NCI-H524 treated with DMSO at 0.1 percent for 48 hours (cell line): ENCODE measurements around the gene GNAL.
"Not testable (repeated sequence)": the region's sequence is repeated elsewhere in the genome, so short reads cannot be mapped to it uniquely, and the experiment has no call there.

ENCODE experiments used
- DNase-seq: peaks from one replicate; lab custom pipeline; 2025; lab: John Stamatoyannopoulos, UW

Gene GNAL

DNA sequence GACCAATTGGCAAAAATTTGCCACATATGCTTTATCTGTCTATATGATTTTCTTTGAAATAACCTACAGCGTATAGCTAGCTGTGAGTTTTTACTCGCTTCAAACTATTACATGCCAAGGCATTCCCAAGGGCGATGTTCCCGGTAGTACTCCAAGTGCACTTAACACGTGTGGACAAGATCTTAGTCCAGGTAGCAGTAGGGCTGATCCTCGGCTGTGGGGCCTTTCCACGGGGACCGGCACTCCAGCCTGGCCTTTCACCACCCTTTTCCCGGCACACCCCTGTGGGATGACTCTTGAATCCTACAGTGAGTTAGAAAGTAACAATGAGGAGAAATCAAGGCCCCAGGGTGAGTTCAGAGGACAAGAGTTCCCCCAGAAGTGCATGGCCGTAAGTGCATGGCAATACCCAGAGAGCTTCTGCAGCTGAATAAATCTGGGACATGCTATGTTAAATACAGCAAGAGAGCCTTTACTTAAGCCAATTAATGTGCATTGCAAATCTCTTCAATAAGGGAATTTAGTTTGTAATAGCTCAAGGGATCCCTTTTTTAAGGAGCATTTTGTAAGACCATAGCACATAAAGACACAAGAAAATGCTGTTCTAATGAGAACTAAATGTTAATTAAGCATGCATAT lies 188.6 kb downstream of the GNAL start:
- DNase-seq: no peak

DNA sequence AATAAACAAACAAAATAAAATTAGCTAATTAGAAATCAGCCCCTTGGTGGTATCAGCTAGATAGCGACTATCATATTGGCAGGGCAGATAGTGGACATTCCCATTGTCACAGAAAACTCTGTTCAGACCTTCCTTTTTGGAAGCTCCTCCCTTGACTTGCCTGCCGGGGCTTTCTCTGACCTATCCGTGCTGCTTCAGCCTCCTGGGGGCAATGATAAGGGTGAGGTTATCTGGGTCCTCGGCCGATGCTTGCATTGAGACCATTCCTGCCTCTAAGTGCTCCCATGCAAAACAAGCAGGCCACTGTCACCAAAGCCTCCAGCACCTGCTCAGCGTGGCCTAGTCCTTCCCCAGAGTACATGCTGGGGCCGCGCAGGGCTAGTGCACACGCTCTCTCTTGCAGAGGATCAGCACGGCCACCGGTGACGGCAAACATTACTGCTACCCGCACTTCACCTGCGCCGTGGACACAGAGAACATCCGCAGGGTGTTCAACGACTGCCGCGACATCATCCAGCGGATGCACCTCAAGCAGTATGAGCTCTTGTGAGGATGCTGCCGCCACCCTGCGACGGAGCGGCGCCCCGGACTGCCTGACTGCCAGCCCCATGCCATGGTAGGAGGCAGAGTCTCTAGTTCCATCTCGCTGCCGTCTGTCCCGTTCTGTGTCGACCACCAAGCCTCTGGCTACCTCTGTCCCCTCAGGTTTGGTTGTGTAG lies 191.7 kb downstream of the GNAL start:
- DNase-seq: no peak

DNA sequence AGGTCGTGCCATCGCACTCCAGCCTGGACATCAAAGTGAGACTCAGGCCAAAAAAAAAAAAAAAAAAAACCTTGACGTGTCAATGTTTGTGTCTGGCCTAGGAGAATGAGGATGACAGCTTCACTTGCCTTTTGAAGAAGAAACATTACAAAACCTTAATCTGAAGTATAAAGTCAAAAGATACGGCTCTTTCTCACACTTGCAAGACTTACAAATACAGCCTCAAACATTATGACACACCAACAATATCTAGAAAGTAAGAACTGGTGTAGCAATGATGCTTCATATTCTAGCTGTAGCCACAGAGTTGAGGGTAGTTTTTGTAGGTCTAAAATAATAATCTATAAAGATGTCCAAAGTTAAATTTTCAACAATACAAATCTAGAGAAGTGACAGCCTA lies 193.6 kb downstream of the GNAL start:
- no peak for DNase-seq

DNA sequence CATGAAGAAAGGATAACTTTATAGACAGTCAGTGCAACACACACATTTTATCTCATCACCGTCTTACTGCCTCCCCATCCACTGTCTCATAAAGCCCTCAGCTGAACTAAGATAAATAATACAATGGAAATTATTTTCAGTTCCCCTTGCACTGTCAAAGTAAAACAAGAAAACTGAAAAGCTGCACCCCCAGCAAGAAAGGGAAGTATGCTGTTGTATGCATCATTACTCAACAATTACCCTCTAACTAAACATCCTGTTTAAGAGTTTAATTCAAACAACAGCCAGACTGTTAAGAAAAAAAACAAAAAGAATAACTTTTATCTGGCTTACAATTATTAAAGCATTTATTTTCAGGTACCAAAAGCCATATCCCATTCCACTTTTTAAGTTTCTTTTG lies 194.1 kb downstream of the GNAL start:
- no peak for DNase-seq

DNA sequence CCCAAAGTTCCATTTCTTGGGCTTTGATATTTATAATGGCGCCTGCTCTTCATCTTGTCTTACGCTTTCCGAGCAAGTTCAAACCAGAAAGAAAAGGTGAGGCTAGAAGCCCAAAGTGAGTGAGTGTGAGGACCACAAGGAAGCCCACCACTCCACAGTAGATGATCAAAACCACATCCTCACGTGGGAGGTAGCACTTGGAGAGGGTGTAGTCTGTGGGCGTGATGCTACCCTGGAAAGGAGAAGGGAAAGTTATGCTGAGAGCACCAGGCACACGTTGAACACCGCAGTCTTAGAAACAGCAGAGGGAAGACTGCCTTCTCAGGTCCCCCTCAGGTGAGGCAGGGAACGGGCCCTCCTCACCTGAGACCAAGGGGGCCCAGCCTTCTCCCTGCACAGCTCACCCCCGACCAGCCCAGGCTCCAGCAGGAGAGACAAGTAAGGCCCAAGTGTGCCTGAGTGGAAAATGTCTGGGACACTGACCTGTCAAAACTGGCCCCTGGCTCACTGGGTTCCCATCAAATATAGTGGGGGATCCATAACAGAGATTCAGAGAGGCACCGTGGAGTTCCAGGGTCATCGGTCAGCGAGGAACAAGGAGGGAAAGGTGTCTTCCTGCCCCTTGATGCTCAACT lies 195.4 kb downstream of the GNAL start:
- DNase-seq: no peak

DNA sequence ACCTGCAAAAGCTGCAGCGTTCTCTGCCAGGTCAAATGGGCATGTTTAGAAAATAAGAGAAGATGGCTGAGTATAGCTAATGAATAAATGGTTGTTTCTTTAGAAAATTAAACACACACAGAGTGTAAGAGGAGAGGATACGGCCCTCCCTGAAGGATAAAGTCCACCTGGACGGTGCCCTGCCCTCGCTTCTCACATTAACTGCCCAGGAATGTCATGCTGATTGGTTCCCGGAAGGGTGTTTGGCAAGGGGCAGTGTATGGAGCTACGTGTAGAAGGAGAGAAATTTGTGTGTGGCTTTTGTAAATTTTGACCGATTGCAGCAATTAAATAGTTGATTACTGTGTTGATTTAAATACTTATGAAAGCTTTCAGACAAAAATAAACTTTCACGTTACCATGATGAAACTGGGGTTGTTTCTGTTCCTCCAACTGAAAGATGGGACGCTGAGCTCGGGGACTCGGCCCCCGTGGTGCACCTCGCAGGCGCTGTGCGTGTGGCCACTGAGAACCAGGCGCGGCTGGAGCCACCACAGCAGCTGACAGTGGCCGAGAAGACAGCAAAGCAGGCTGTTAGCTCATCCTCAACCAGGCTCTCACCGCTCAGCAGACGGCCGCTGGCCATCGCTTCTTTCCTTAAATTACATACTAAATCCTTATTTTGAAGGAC lies 196.3 kb downstream of the GNAL start:
- no peak for DNase-seq

DNA sequence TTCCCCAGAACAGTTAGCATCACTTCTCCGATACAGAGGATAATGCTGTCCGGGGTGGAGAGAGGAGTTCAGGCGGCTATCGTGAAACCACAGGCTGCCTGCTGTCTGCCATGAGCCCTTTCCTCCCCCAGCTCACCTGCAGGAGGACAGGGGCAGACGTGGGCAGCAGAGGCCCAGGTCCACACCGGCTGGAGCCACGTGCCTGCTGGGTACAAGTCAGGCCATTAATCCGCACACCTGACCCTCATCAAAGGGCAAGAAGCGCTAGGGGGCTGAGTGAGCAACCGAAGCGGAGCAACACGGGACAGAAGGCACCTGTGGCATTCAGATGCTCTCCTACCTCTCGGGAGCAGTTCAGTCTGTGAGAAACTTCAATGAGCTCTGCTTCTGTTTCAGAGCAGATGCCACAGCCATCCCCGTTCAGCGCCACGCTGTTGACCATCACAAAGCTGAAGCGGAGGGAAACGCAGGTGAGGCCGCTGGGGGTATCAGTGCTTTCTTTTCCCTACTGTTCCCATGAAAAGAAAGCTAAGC lies 197.6 kb downstream of the GNAL start:
- DNase-seq: no peak

DNA sequence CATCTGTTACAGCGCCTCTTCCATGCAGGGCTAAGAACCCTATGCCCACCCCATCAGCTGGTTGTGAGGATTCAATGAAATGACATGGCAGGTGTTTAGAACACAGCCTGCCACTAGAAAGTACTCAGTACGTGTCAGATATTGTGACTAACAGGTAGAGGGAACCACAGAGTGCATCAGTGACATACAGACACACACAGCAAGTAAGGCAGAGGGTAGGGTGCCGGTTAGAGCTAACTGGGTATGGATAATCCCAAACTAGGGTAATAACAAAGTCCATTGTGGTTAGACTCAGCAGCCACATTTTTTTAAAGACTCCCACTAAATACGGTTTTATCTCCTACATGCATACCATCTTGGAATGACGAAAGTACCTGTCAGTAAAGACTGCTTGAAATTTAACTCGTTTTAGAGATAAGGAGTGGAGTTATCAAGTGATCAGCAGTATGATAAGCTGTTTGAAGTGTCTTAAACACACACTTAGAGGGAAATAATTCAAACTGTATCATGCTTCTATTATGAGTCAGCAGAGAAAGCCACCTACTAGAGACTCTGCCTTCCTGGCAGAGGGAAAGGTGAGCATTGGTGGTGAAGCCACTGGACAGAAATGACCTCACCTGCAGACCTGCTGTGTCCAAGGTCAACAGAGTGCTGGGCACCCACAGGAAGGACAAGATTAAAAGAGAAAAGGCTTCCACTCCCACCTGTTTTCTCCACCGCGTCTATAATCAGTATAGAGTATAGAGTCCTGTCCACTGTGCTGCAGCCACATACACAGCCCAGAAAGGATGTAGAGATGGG lies 198.5 kb downstream of the GNAL start:
- DNase-seq: no peak

DNA sequence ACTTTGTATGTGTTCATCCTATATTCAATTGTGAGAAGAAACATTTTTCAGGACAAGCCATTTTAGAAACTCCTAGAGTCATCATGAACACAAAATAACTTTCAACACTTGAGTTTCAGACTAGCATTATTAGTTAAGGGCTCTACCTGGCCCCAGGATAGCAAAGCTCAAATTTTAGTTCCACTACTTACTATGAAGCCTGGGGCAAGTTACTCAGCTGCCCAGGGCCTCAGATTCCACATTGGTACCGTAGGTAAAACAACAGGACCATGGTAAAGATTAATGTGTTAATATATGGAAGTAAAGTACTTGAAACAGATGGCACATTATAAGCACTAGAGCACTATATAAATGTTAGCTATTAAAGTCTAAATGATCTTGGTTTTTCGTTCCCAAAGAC lies 199.7 kb downstream of the GNAL start:
- DNase-seq: no peak

DNA sequence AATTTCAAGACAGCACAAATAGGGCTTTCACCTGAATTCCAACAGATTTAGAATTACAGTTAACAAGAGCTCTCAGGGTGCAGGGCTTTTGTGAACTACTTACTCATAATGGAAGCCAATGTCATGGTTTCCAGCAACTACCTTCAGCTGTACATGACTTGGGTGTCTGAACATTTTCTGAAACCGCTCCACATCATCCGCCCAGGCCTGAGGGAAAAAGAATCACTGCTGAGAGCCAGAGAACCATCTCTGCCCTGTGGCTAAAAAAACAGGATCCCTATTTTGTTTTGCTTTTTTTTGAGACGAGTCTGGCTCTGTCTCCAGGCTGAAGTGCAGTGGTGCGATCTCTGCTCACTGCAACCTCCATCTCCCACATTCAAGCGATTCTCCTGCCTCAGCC lies 200.2 kb downstream of the GNAL start:
- no peak for DNase-seq

DNA sequence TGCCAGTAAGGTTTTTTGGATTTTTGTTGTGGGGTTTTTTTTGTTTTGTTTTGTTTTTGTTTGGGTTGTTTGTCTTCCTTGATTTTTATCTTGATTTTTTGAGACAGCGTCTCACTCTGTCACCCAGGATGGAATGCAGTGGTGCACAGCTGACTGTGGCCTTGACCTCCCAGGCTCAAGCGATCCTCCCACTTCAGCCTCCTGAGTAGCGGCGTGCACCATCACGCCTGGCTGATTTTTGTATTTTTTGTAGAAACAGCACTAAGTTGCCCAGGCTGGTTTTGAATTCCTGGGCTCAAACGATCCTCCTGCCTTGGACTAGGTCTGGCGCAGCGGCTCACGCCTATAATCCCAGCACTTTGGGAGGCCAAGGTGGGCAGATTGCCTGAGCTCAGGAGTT lies 202.7 kb downstream of the GNAL start:
- no peak for DNase-seq

DNA sequence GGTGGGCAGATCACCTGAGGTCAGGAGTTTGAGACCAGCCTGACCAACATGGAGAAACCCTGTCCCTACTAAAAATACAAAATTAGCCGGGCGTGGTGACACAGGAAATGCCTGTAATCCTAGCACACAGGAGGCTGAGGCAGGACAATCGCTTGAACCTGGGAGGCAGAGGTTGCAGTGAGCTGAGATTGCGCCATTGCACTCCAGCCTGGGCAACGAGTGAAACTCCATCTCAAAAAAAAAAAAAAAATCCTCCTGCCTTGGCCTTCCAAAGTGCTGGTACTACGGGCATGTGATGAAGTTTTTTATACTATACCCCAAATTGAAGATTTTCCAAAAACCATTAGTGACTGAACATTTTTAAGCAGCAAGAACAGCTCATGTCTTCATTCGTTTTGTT lies 203.4 kb downstream of the GNAL start:
- DNase-seq: not testable (repeated sequence)

DNA sequence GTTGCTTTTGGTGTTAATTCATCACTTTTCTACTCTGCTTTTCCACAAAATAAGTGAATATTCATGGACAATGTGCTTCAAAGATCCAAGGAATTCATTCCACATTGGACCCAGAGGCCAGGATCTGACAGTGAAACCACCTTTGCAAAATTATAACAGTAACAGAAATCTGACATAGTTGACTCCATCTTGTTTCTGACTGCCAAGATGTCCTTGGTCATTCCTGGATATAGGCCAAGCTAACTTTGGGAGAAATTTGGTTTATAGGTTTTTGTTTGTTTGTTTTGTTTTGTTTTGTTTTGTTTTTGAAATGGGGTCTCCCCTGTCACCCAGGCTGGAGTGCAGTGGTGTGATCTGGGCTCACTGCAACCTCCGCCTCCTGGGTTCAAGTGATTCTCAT lies 208.7 kb downstream of the GNAL start:
- DNase-seq: no peak

DNA sequence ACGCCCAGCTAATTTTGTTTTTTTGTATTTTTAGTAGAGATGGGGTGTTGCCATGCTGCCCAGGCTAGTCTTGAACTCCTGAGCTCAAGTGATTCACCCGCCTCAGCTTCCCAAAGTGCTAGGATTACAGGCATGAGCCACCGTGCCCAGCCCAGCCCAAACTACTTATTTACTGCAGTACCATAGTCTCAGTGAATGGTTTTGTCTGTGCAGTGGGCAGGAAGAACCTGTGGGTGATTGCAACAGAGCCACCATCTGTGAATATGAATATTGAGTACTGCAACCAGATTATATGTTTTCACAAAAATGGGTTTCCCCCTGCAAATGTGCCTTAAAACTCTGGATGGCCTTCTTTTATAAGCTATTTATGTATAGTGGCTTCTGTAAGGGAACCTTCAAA lies 210.0 kb downstream of the GNAL start:
- no peak for DNase-seq

DNA sequence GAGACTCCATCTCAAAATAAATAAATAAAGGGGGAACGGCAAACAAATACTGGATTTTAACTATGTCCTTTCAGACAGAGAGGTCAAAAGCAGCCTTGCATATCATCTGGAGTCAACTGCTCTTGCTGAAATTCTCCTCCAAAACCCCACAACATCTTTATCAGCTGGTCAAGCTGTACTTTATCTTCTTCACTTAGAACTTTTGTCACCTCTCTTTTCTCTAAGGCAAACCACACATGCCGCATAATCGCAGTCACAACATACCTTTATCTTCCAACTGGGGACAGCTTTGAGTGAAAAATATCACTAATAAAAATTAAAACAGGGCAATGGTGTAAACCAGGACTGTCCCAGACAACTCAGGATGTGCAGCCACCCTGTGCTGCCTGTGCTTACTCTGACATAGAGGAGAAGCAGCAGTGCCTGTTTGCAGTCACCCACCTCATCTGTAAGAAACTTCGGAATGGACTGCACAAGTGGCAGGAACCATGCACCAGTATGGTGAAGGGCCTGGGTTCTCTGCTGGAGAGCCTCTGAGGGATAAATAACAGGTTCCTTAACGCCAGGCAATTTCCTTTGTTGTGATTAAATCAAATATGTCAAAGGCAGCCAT lies 212.9 kb downstream of the GNAL start:
- DNase-seq: no peak

DNA sequence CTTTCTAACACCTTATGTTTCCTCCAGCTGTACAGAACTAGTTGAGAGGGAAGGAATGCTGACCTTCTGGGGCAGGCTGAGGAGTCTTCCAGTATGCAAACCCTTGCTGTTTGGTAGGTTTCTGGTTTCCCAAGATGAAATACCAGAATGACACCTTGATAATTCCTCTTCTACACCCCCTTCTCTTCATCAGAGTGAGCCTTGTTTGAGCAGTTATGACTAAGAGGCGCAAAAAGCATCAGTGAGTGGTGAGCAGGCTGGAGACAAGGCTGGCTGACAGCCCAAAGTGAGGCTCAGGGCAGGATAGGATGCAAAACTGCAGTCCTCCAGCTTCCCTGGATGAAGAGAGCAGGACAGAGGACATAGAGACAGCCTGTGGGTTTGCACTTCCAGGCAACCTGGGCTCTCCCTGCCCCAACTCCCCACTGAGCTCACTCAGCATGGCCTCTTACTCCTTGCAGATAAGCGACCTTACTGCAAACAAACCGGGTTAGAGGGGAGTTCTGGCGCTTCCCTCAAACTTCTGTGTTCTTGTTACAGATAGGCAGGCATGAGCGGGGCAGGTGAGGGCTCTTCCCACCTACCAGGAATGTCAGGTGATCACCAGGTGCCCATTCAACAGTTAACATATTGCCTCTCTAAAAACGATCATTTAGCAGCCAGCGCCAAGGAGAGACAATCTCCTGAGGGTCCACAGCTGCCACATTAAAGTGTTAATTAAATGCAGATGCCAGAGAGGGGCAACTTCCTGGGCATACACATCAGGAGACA lies 213.6 kb downstream of the GNAL start:
- no peak for DNase-seq

DNA sequence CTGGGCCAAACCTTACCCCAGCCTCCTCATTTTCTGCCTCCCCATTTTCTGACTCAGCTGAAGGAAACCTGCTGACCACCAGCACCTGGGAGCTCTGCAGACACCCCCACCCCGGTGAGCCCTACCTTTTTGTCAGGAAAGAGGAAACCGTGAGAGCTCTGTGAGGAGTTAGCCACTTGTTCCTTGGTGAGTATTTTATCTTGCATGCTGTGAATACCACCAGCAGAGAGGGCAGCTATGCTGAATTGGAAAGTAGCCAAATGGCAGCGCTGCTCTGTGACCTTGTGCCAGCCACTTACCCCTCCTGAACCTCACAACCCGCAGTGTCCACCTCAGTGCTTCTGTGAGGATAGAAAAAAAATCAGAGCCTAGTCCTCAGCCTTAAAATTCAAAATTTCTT lies 216.5 kb downstream of the GNAL start:
- DNase-seq: no peak

DNA sequence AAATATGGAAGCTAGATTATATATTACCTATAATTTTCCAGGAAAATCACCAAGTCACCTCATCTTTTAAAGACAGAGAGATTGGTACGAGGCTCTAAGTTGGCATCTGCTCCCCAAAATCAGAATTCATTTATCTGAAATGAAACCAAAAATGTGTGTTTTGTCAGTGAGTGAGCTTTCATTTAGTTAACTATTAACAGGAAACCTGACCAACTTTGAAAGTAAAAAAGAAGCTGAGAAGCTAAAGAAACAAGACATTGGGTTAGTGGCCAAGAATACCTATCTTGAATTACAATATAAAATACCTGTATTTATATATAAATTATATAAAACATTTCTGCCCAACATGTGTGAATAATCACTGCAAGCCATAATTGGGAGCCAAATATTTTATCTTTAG lies 217.1 kb downstream of the GNAL start:
- DNase-seq: no peak

DNA sequence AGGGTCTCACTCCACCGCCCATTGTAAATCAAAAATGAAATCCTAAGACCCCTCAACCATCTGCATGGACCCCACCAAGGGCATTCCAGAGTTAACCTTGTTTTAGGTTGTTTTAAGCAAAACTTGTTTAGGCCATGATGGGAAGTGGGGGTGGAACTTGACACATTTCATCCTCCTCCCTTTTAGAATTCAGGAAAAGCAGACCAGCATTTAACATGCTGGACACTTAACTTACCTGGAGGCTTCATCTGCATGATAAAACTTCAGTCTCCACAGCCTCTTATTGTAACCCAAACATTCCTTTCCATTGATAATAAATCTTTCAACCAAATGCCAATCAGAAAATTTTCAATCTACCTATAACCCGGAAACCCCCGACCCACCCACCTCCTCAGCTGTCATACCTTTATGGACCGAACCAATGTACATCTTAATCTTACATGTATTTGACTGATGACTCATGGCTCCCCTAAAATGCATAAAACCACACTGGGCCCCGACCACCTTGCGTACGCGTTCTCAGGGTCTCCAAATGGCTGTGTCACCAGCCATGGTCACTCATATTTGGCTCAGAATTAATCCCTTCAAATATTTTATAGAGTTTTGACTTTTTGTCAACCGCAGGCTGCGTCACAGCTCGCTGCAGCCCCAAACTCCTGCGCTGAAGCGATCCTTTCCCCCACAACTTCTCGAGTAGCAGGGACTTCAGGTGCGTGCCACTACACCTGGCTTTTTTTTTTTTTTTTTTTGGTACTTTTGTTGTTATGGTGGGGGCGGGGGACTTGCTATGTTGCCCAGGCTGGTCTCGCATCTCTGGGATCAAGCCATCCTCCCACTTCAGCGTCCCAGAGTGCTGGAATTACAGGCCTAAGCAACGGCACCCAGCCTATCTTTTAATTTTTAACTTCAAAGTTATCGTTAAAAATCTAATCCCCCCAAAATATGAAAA lies 218.1 kb downstream of the GNAL start:
- no peak for DNase-seq
